Hematopoietic multipotent progenitor cell treated with erythropoietin and hydrocortisone succinate and interleukin-3 and kit ligand, for 17 days (in vitro differentiated cells): ENCODE measurements around the gene DAB1.

Experiments
- DNase-seq: peaks from one replicate; pipeline ENCODE4 v3.0.0-alpha.2; 2015; ENCODE audit warnings: low spot score

Gene DAB1

DNA sequence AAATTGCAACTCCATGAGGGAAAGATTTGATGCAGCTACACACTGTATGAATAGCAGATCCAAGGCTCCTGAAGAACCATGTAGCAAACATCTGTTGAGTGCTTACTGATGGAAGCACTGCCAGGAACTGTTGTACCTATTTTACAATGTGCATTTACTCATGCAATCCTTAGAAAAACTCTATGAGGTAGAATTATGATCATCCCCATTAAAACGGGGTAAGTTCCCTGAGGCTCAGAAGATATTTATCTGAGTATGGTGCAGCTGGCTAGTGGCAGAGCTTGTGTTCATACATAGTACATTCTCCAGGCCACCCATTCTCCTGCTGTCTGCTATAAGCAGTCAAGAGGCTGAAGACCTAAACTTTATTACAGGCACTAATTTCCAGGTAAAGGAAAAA is 403.6 kb downstream of the DAB1 start:
- DNase-seq, result no peak

DNA sequence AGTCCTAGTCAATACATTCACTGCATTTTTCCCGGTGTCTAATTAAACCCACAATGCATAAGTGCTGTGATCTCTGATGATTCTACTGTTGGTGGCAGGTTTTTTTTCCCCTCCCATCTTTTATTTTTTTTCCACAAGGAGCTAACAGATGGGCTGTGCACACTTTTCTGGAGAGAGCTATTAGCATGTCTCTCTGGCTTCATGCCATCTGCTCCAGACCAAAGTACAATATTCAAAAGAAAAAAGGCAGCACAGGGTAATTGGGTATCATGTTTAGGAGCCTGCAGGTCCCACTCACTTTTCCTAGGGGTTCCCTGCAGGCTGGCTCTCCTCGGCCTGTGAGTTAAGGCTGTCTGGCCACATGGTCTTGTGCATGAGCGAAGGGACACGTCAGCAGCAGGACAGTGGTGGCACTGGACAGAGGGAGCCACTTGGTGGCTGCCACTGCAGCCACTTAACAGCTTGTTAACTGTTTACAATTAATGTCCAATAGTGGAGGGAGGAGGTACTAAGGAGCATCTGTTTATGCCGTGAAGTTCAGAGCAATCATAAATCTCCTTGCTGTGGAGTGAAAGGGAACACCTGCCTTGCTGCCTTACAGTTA is 404.5 kb downstream of the DAB1 start:
- no peak for DNase-seq

DNA sequence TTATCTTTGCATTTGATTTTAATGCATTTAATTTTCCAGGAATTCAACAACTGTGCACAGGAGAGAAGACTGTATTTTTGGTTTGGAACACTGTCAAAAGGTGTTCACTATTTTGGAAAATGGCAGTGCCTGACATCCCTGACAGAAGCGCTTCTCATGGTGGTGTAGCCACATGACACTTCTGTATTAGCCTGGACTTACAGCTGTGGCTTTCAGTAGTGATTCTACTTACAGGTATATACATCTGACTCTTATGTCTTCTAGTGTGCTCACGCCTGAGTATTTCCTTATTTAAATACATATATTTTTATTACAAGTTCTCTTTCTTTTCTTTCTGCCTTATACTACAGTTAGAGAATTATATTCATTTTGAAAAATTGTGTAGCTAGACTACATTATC is 405.7 kb downstream of the DAB1 start:
- no peak for DNase-seq

DNA sequence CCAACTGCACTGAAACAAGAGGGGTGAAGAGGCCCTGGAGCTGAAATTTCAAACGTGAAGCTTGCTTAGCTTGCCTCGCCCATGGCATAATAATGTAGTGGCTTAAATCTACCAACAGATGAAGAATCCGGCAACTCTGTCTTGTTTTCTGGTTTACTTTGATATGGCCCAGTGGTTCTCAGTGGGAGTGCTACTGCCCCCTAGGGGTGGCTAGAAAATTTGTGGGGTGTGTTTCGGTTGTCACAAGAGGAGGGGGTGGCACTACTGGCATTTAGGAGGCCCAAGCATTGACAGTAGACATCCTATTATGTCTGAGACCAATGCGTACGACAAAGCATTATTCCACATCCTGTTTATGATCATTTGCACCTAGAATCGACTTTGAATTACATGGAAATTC is 406.1 kb downstream of the DAB1 start:
- no peak for DNase-seq

DNA sequence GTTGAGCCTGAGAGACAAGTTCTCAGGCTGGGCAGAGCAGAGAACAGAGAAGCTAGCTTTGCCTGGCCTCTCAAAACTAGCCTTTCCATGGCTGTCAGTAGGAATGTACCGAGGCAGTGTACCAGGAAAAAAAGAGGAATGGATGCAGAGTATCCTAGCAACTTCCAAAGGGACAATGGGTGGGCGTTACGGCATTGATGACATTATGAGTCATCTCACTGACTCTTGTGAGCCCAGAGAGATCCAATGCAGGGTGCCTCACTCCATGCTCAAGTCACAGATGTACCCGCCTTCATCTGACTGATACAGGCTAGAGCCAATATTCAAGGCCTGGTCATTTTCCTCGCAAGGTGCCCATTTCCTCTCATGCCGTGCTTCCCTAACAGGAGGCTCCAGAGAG is 406.7 kb downstream of the DAB1 start:
- no peak for DNase-seq

DNA sequence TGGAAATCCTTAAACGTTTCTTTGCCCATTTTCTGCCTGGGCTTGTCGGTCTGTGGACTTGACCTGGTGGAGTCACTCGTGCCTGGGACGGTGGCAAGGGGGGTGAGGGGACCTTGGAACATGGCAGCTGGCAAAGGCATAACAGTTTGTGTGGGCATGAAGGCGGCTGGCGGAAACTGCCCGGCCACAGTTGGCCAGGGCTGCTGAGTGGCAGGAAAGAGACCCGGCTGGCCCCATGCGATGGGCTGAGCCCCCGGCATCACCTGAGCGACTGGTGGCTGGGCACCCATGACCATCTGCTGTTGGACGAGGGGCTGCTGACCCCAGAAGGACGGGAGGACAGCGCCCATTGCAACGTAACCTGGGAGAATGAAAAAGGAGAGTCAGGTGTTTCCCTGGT is 408.8 kb downstream of the DAB1 start:
- DNase-seq, result no peak

DNA sequence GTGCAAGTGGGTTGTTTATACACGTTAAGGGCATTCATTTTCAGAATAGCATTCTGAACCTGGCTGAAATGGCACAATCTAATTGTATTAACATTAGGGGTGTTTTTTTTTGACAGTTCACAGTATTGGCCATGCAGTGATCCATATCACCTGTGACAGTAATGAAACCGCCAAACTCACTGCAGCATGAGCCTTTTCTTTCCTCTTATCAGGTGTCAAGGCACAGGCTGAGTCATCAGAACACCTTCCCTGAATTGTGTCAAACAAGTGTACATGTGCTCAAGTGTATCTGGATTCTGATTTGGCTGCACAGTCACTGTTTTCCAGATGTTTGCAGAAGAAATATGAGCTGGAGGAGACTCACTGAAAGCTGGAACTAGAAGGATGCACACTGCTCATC is 410.3 kb downstream of the DAB1 start:
- DNase-seq, result no peak

DNA sequence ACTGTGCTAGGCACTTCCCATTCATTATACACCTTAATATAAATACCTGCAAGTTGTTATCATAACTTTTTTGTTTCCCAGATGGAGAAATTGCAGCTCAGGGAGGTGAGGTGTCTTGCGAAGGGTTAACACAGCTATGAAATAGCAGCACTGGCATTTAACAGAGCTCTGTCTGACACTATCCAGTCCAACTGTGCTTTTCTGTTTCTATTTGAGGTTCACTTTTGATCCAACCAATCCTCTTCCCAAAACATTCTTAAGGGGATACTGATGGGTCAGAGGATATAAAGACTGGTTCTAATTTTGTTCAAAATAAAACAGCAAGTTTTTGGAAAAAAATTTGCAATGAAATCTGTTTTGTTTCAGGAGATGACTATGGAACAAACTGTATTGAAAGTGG is 411.5 kb downstream of the DAB1 start:
- DNase-seq, result no peak

DNA sequence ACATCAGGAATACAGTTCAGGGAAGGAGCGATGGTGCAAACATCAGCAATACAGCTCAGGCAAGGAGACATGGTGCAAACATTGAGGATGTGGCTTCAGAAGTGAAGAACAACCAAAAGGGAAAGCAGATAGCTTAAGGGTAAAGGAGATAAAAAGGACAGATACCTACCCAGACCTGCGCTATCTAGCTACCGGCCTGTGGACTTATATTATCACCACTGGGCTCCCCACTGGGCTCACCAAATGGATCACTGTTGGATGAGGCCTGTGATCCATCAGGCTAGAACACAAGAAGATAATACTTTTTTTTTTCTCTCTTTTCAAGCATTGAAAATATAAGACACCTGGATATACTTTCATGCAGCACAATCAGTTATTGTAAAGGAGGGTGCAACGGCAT is 413.3 kb downstream of the DAB1 start:
- no peak for DNase-seq

DNA sequence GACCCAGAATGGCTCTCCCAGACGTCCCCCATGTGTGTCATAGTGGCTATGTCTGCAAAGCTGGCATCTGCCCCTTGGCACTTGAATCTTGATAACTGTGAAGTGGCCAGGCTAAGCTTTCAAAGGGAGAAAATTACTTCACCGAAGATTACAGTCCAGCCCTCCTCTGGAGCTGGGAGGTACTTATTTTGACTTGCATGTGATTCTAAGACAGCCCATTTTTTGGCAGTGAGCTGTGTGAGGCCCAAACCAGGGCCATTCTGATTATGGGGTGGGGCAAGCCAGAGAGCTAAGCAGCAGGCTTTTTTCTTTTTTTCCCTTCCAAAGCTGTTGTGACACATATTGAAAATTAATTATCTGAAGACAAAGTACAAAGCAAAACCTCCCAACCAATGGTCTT is 415.9 kb downstream of the DAB1 start:
- DNase-seq, result no peak

DNA sequence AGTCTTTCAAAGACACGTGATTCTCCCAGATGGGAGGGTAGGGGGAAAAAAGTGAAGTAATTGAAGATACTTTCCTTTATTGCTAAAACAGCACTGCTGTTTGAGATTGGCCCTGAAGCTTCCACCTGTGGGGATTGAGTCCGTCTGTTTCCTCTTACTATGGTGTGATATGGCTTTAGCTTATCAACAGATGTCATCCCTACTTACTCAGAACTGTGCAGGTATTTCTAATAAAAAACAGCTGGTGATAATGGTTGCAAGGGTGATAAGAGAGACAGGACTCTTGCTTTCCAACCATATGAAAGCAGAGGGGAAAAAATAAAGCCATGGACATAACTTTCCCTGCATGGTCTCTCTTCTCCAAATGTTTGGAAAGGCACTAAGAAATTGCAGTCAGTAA is 416.4 kb downstream of the DAB1 start:
- DNase-seq, result no peak

DNA sequence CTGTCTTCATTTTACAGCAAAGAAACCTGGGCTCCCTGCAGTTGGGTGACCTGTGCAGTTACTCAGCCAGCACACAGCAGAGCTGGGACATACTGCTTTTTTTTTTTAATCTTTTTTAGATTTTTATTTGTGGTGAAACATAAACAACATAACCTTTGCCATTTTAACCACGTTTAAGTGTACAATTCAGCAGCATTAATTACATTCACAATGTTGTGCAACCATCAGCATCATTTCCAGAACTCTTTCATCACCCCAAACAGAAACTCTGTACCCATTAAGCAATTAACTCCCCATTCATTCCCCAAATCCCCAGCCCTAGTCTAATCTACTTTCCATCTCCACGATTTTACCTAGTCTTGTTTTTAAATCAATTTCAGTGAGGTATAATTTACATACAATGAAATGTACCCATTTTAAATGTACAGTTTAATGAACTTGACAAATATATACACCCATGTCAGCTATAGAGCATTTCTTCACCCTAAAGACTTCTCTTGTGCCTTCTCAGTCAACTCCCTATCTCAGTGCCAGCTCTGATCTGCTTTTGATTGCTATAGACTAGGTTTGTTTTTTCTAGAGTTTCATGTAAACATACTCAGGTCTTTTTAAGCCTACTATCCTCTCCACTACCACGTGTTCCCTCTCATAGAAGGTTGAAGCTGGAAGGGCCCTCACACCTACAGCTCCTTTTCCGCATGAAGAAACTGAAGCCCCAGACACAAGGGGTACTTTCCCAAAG is 420.3 kb downstream of the DAB1 start:
- DNase-seq, result no peak

DNA sequence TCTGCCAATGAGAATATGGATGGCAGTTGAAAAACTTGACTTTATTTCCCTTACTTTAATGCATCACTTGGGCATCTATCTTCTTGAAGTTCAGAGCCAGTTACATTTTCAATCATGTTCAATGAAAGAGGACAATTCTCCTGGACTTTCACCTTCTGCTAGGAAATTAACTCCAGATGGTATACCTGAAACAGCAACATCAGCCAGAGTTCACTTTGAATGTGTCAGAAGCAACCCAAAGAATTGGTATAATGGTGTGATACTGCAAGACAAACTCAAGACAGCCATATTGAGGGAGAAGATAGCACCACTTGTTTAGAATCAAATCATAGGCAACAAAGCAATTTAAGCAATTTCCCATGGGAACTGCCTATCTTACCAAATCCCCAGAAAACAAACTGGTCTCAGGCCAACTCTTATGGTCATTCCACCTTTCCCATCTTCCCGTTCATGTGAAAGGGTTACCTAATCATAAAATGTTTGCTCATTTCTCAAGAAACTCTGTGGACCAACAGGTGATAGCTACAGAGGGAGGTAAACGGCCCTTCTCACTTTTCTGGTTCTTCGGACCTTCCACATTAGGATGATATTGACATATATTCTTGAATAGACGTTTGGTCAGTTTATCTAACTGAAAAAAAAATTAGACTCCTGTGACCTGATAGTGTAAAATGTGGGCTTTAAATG is 428.3 kb downstream of the DAB1 start:
- no peak for DNase-seq

DNA sequence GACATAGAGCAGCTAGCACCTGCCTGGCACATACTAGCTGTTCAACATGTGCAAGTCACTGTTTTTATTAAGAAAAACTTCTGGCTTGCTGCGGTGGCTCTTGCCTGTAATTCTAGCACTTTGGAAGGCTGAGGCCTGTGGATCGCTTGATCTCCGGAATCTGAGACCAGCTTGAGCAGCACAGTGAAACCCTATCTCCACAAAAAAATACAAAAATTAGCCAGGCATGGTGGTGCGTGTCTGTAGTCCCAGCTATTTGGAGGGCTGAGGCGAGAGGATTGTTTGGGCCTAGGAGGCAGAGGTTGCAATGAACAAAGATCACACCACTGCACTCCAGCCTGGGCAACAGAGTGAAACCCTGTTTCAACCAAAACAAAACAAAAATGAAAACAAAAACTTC is 430.4 kb downstream of the DAB1 start:
- DNase-seq, result no peak

DNA sequence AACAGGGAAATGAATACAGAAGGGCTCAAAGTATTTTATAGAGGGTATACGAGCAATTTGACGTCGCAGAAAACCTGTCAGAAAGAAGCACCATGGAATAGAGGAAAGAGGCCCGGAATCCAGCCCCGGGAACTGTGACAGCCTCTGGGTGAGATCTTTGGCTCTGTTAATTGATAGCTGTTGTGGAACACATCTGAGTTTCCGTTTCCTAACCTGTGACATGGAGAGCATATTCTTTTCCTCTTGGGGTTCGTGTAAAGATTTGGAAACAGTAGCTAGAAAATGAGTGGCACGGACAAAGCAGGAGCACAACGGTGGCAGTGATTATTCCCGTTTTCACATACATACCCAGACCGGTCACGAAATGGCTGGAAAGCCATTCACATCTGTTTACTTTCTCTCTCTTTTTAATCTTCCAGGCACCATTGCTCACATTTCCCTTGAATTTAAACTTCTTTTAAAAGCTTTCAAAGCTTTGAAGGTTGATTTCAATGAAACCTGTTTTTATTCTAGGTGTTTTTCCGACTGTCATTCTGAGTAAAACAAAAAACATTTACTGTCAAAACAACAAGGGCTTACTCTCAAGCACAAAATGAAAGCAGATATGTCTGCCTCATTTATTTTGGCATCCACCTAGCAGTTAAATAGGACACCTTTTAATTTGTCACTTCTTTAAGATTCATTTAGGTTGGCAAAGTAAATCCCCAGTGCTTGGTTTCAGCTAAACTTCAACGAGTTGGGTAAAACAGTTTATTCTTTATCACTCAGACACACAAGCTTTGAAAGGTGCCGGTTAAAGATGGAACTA is 431.3 kb downstream of the DAB1 start:
- DNase-seq, result no peak

DNA sequence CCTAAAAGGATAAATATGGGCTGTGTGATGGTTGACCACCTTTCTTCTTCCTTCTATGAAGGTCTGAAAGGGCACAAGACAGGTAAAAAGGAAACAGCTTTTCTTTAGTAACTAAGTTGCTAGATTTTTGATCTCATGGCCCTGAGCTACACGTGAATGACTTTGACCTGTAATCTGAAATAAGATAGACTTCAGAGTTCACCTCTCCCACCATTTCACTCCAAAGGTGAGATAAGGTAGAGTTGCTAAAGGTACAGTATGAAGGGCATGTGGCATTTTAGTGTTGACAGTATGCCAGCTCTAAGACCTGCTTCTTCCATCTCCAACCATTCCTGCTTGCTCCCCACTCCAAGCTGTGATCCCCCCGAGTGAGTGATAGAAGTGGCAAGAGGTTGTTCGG is 432.3 kb downstream of the DAB1 start:
- no peak for DNase-seq

DNA sequence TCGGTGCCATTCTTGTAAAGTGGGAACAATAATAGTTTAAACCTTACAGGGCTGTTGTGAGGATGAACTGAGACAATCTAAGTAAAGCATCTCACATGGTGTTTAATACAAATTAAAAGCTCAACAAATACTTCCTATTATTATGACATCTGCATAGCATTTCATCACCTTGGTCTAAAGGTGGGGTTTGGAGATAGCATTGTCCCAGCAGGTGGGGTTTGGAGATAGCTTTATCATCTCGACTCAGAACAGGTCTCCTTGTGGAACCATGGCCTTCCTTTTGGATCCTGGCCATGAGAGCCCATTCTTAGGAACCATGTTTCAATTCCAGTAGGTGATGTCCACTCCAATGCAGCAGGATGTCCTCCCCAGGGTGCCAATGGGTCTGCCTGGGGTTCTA is 437.5 kb downstream of the DAB1 start:
- no peak for DNase-seq

DNA sequence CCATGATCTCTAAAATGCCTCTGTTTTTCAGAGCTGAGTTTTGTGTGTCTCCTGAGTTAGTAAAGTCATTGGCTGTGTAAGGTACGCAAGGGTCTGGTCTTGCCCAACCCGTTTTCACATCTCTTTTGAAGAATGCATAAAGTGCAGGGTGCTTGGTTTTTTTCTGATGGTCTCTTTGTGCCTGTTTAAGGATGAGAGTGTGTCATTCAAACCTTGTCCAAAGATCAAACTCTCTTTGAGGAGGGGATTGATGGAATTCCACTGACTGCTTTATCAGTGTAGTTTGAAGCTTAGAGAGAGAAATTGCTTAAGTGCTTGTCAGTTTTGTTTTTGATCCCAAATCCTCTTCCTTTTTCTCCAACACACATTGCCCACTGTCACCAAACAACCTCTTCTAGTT is 438.0 kb downstream of the DAB1 start:
- no peak for DNase-seq

DNA sequence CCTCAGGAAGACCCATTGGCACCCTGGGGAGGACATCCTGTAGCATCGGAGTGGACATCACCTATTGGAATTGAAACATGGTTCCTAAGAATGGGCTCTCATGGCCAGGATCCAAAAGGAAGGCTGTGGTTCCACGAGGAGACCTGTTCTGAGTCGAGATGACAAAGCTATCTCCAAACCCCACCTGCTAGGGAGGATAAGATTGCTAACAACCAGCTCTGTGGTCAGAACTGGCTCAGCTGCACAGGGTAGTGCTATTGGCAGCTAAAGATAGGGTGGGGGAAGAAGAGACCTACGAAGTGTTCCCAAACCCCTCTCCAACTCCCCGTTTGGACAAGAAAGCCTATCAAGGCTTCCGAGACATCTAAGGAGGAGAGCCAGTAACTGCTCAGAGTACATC is 440.4 kb downstream of the DAB1 start:
- DNase-seq, result no peak

DNA sequence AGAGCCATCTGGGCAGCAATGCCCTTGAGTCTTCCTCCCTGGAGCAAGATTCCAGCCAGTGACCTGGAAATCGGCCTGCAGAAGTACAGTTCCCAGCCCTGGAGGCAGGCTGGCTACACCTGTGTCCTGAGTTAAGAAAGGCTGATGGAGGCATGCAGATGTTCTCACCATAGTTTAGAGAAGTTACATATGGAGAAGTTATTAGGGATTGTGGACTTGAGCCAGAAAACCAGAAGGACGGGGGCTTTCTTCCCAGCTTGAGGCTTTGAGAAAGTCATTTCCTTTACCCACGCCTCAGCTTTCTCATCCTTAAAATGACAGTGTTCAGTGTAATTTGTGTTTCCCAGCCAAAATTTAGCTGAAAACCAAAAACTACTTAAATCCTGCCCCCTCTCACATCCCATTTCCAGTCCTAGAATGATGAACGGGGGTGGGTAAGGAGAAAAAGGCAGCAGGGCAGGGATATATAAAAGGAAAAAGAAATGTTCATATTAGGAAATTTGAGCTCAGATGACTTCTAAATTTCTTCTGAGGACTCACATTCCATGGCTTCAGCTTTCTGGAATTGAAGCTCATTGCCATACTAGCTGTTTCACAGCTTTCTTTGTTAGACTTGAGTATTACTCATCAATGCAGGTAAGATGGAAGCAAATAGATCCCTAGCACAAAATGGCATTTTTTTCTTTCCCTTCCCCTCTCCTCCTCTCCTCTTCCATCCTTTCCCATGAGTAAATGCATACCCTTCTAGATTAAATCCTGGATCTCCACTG is 443.7 kb downstream of the DAB1 start:
- no peak for DNase-seq

DNA sequence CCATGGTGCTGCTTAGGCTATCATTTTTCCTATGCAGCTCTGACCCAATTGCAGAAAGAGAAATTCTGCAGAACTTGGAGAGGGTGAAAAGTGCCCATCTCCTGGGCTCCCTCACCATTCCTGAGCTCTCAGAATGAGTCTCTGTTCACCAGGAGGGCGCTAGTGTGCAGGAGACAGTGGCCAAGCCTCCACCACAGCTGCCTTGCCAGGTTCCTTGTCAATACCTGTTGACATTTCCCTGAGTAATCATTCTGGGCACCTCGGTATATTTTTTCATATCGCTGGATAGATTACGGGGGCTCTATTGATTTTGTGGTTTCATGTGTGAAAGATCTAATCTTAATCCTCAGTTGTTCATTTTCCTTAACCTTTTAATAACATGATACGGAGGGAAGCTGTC is 445.0 kb downstream of the DAB1 start:
- DNase-seq, result no peak

DNA sequence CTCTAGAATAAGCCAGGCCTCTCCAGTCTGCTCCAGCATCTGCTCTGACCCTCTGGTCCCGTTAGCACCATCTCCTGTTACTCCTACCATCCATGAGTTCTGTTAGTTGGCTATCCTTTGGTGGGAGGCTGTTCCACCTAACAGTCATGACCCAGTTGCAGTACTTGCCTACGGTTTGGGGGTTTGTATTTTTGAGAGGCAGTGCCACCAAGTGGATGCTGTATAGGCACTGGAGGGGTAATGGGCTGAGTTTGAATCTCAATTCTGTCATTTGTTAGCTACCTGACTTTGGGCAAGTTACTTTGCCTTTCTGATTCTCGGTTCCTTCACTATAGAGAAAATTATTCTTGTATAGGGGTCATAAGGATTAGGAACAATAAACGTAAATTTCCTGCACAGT is 445.9 kb downstream of the DAB1 start:
- DNase-seq, result no peak
